HAP-1 (cell line): ENCODE measurements around the gene ATRIP.
"Not testable (repeated sequence)": the region's sequence is repeated elsewhere in the genome, so short reads cannot be mapped to it uniquely, and the experiment has no call there.

Experiments used
- DNase-seq, 2 experiments: peaks; one replicate each; pipeline ENCODE4 v3.0.0-alpha.2; 2016 to 2020; ENCODE audit warnings: low spot score in 2 of 2
- H3K27me3 ChIP-seq: fragments of 250-450 bp; sonication (Bioruptor Pico); 2 replicates; pipeline ENCODE4 v1.5.1; 2020; ENCODE audit warnings: low read depth, mild to moderate bottlenecking, moderate library complexity
- H3K36me3 ChIP-seq: fragments of 250-450 bp; sonication (Bioruptor Pico); replicated peaks from 2 replicates; pipeline ENCODE4 v1.5.1; 2020; ENCODE audit warnings: mild to moderate bottlenecking
- H3K4me1 ChIP-seq: fragments of 250-450 bp; sonication (Bioruptor Pico); 2 replicates; pipeline ENCODE4 v1.5.1; 2020; ENCODE audit warnings: mild to moderate bottlenecking
- H3K4me3 ChIP-seq: fragments of 250-450 bp; sonication (Bioruptor Pico); 2 replicates; pipeline ENCODE4 v1.5.1; 2020; ENCODE audit warnings: mild to moderate bottlenecking, moderate library complexity
- H3K9me3 ChIP-seq: fragments of 250-450 bp; sonication (Bioruptor Pico); 2 replicates; pipeline ENCODE4 v1.5.1; 2020; ENCODE audit warnings: mild to moderate bottlenecking, moderate library complexity
- in situ Hi-C: fragments of 300-500 bp; cut with MboI; formaldehyde crosslinking; loops from 3 replicates; pipeline ENCODE4 v1.14.3; 2020; ENCODE audit warnings: low sequenced_read_pairs, inconsistent platforms, mixed read lengths

Gene ATRIP

DNA sequence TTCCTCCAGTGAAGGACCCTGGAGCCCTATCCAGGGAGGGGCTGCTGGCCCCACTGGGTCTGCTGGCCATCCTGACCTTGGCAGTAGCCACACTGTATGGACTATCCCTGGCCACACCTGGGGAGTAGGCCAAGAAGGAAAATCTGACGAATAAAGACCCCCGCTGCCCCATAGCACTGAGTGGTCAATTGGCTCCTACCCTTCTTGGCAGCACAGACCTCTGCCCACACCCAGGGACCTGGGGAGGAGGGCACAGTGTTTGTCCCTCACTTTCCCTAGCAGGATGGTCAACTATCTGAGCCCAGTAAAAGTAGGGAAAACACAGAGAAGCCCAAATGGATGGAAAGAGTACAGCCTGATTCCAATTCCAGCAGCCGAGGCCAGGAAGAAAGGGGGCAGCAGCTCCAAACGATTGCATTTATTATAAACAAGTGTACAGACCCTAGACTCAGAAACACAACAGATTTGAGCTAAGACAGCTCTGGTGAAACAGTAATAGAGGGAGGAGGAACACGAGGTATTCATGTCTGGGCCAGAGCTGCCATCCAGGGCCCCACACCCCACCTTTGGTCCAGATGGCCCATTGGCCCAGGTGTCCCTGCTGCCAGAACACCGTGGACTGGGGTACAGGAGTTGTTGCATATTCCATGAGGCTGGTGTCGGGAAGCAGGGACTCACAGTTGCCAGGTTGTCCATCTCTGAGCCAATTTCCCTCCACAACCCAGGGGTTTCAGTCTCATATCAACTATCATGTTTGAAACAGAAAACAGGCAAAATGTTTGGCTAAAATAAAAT, 21.1 kb downstream of the ATRIP start:
- H3K4me3 ChIP-seq: no peak overlapping the region
- H3K9me3 ChIP-seq: no peaks in the 10 kb centered on the region
- no peaks in the 10 kb centered on the region for H3K27me3 ChIP-seq
- peaks cover 46% of the 10 kb centered on the region for H3K36me3 ChIP-seq
- H3K4me1 ChIP-seq: peaks cover 14% of the 10 kb centered on the region
- in situ Hi-C loops: no loop called here
- DNase-seq: no peak

DNA sequence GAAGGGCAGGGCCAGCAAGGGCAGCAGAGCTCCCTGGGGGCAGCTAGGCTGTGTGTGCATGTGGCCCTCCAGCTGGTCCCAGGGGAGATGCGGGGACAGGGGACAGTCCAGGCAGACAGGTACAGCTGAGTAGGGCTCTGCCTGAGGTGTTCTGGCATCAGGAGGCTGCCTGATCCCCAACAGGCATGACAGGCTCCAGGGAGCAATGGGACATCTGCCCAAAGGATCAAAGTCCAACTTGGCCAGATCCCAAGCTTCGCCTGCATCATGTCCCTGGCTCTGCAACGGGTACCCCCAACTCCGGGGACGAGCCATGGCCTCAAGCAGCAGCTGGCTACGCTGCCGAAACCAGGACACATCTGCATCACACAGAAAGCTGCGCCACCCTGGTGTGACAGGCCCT, 21.8 kb downstream of the ATRIP start:
- Histone ChIP-seq H3K9me3 (no peaks in the 10 kb centered on the region), H3K36me3 (peaks cover 46% of the 10 kb centered on the region), H3K4me1 (peaks cover 17% of the 10 kb centered on the region), H3K4me3 (no peak overlapping the region), H3K27me3 (no peaks in the 10 kb centered on the region)
- DNase-seq: no peak
- in situ Hi-C loops: no loop called here

- Histone ChIP-seq H3K36me3 (peaks cover 46% of the 10 kb centered on the region), H3K9me3 (no peaks in the 10 kb centered on the region), H3K27me3 (no peaks in the 10 kb centered on the region), H3K4me3 (no peak overlapping the region), H3K4me1 (peaks cover 21% of the 10 kb centered on the region)
- no peak for DNase-seq
- in situ Hi-C loops: no loop called here
These were observed 22.7 kb downstream of the ATRIP start for GRCh38 chr3:48469046-48469915.

GRCh38 chr3:48470286-48470685, 23.7 kb downstream of the ATRIP start:
- H3K4me1 ChIP-seq: peaks cover 25% of the 10 kb centered on the region

DNA sequence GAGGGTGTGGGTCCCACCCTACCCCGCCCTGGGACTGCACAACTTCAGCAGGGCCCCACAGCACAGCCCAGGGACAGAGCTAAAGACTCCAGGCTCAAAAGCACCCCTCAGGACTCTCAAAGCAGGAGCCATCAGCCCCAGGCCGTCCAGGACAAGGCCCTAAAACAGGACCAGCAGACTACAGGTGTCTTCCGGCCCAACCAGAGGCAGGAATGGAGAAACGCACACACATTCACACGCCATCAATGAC, 26.1 kb downstream of the ATRIP start:
- Histone ChIP-seq H3K4me3 (peak overlapping the region; percentile 62), H3K9me3 (no peaks in the 10 kb centered on the region), H3K4me1 (peaks cover 18% of the 10 kb centered on the region), H3K27me3 (no peaks in the 10 kb centered on the region), H3K36me3 (peaks cover 22% of the 10 kb centered on the region)
- DNase-seq: no peak
- in situ Hi-C loops: no loop called here

More at GRCh38 chr3:48470286-48470685, 23.7 kb downstream of the ATRIP start:
- no peak overlapping the region for H3K4me3 ChIP-seq
- DNase-seq: no peak
- H3K36me3 ChIP-seq: peaks cover 43% of the 10 kb centered on the region
- in situ Hi-C loops: no loop called here
- no peaks in the 10 kb centered on the region for H3K9me3 ChIP-seq
- no peaks in the 10 kb centered on the region for H3K27me3 ChIP-seq

DNA sequence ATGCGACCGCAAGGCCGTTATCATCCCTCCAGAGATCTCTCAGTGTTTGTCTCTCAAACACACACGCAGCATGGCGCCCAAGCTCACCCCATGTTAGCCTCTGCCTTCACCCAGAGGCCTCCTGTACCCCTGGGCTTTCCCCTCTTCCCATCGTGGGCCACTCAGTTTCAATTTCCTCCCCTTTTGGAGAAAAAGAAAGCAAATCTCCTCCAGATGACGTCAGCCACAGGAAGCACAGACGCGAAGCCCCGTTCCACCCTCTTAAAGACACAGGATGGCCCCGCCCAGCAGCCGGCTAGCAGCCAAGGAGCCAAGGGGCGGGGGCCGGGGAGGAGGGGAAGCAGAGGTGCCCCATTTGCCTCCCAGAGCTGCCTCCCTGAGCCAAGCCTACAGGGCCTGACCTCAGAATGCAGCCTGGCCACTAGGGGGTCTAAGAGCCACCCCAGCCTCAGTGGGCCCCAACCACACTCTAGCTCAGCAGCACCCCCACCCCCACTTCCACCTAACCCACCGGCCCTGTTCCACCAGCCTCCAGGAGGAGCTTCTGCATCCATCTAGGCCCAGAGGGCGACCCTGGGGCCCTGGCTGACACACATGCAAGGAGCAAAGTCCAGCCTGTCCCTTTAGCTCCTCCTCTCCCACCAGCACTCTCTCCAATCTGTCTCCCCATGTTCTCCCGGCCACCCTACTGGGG, 26.5 kb downstream of the ATRIP start:
- Histone ChIP-seq H3K9me3 (no peaks in the 10 kb centered on the region), H3K36me3 (peaks cover 17% of the 10 kb centered on the region), H3K27me3 (no peaks in the 10 kb centered on the region), H3K4me1 (peaks cover 18% of the 10 kb centered on the region), H3K4me3 (peak overlapping the region; percentile 62)
- in situ Hi-C loops: no loop called here
- peak; percentile 93 to 98 for DNase-seq

DNA sequence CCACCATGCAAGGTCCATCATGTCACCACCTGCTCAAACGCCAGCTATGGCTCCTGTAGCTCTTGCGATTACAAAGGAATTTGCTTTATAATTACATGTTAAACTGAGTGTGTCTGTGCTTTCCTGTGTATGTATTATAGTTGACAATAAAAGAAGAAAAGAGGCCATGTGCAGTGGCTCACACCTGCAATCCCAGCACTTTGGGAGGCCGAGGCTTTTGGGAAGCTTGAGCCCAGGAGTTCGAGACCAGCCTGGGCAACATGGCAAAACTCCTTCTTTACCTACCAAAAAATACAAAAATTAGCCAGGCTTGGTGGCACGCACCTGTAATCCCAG, 27.0 kb downstream of the ATRIP start:
- no peak for DNase-seq
- H3K4me1 ChIP-seq: peaks cover 18% of the 10 kb centered on the region
- H3K9me3 ChIP-seq: no peaks in the 10 kb centered on the region
- peaks cover 12% of the 10 kb centered on the region for H3K36me3 ChIP-seq
- in situ Hi-C loops: no loop called here
- H3K4me3 ChIP-seq: peak overlapping the region; percentile 62
- no peaks in the 10 kb centered on the region for H3K27me3 ChIP-seq

- peaks cover 18% of the 10 kb centered on the region for H3K4me1 ChIP-seq
- H3K9me3 ChIP-seq, DNase-seq, H3K27me3 ChIP-seq, H3K36me3 ChIP-seq, H3K4me3 ChIP-seq, in situ Hi-C loops: not testable (repeated sequence)
These were observed 27.5 kb downstream of the ATRIP start for GRCh38 chr3:48474031-48474430.

GRCh38 chr3:48474619-48475018, 28.1 kb downstream of the ATRIP start:
- H3K36me3 ChIP-seq: peaks cover 2% of the 10 kb centered on the region
- no peaks in the 10 kb centered on the region for H3K27me3 ChIP-seq
- in situ Hi-C loops: no loop called here
- peaks cover 18% of the 10 kb centered on the region for H3K4me1 ChIP-seq
- no peak overlapping the region for H3K4me3 ChIP-seq
- no peaks in the 10 kb centered on the region for H3K9me3 ChIP-seq
- peak in 1 of 2 experiments; percentile 48 for DNase-seq

GRCh38 chr3:48475188-48475587, 28.7 kb downstream of the ATRIP start:
- no peaks in the 10 kb centered on the region for H3K9me3 ChIP-seq
- no peak overlapping the region for H3K4me3 ChIP-seq
- no peaks in the 10 kb centered on the region for H3K27me3 ChIP-seq
- no peak for DNase-seq
- in situ Hi-C loops: no loop called here
- H3K4me1 ChIP-seq: peaks cover 18% of the 10 kb centered on the region
- H3K36me3 ChIP-seq: no peaks in the 10 kb centered on the region

GRCh38 chr3:48476426-48477053, 30.0 kb downstream of the ATRIP start:
- Histone ChIP-seq H3K36me3 (no peaks in the 10 kb centered on the region), H3K27me3 (no peaks in the 10 kb centered on the region), H3K4me1 (peaks cover 18% of the 10 kb centered on the region), H3K4me3 (no peak overlapping the region), H3K9me3 (no peaks in the 10 kb centered on the region)
- DNase-seq: no peak
- in situ Hi-C loops: no loop called here

DNA sequence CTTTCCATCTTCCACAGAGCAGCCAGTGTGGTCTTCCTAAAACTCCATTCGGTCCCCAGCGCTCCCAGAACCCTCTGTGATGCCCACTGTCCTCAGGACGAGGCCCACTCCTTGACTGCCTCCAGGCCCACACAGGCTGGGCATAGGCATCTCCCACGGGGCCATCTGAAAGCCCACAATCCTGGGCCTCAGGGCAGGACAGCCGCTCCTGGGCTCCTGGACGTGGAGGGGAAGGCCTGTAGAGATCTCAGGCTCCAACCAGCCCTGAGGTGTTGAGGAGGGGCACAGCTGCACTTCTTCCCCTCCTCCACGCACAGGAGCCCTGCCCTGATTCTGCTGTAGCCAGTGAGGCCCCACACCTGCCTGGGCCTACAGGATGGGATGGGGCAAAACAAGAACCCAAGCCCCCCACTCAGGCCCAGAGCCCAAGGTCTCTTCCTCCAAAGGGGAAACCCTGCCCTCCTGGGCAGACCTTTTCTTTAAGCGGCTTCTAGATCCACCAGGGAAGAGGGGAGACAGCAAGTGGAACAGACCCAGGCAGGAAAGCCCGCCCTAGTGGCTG, 31.5 kb downstream of the ATRIP start:
- H3K4me1 ChIP-seq: peaks cover 10% of the 10 kb centered on the region
- H3K36me3 ChIP-seq: no peaks in the 10 kb centered on the region
- no peak for DNase-seq
- no peak overlapping the region for H3K4me3 ChIP-seq
- H3K9me3 ChIP-seq: no peaks in the 10 kb centered on the region
- H3K27me3 ChIP-seq: no peaks in the 10 kb centered on the region
- in situ Hi-C loops: no loop called here
